ENCODE data around the gene LRRC4. TPM values are rescaled to one million over a fixed set of nuclear protein-coding genes. Genes with fewer than 3 reads are reported as not detected.

LRRC4 gene
- polyA plus RNA-seq, 1 of the 3 experiments (the other 2 are of a cell fraction), result 0.44 TPM

DNA sequence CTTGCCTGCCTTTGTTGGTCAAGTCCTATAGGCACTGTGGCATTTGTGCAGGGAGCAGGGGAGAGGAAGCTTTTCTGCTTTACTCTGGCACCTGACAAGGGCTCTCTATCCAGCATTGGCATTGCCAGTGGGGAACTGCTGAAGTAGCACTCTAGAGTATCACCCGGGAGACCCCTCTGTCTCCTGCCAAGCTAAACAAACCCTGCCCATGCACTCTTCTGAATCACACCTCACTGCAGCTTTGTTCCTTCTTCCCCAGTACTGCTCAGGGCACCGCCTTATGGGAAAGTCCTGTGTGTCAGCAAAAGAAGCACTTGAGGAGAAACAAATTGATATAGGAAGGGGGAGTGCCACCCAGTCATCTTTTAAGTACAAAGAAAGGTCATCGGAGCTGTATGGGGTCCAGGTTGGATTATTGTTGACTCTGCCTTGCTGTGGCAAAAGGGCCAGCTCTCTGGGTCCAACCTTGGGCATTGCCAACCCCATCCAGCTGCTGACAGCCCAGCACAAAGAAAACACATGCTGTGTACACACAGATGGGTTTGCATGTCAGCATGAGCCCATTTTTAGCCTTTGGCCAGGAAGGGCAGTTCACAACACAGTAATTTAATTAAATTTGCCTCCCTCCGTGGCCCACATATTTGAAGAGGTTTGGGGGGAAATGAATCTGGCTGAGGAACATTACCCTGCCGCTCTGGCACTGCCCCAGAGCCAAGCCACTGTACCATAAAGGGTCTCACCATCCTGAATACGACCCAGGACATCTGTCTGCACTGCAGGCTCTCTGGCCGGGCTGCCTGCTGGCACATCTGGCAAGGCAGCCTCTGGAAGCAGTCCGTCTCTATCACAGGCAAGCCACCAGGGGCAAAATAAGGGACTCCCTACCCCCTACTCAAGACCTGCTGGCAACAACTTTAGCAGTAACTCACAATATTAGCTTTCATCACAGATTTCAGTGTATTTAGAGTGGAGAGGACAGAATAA lies 13.1 kb downstream of the LRRC4 start:
- TF ChIP-seq TEAD4 (IDR thresholded peaks at IDR 0.05; ENCODE audit: borderline replicate concordance, insufficient read depth) (no peak), RAD21 (IDR thresholded peaks at IDR 0.05; ENCODE audit: low read length) (peak; percentile 15), SMC3 (IDR thresholded peaks at IDR 0.05; ENCODE audit: low read depth, low read length) (peak; percentile 0; the same call in 1 of the 2 replicates), POLR2AphosphoS5 (IDR thresholded peaks at IDR 0.05; ENCODE audit: low read depth, low read length) (no peak), RCOR1 (IDR thresholded peaks at IDR 0.05; ENCODE audit: low read length) (peak; percentile 16; the same call in 1 of the 2 replicates), EP300 (IDR thresholded peaks at IDR 0.05; ENCODE audit: borderline replicate concordance in 1 of 2, low read depth in 1 of 2, low read length in 1 of 2) (no peak; a peak in 1 of 4 replicates), SIN3A (IDR thresholded peaks at IDR 0.05; ENCODE audit: borderline replicate concordance, low read depth, low read length) (no peak), MXI1 (IDR thresholded peaks at IDR 0.05; ENCODE audit: low read depth, low read length) (peak; percentile 63; the same call in 1 of the 2 replicates)
- H4K20me1 ChIP-seq (ENCODE audit: insufficient read depth), result peaks cover 45% of the 10 kb centered on the region
- H2AFZ ChIP-seq (ENCODE audit: low read depth), result no peak overlapping the region
- CTCF ChIA-PET, result interaction anchor here (0.6 to 7.6 kb wide), 17 partner anchors 9 to 720 kb away, joined by 3 to 63 read pairs (median 4); partner anchors contain the start of gene LRRC4
- H3K27me3 ChIP-seq (ENCODE audit: insufficient read depth), result no peaks in the 10 kb centered on the region
- POLR2A ChIA-PET, result interaction anchor here (1.5 kb wide), 1 partner anchor 149 kb away, joined by 3 read pairs; no protein-coding TSS in a partner anchor
- H3K9me2 ChIP-seq, result no peaks in the 10 kb centered on the region
- no peak overlapping the region for H3K4me3 ChIP-seq (ENCODE audit: low read depth in 2 of 2, low read length in 1 of 2)
- H3K4me2 ChIP-seq, result no peak overlapping the region
- no peaks in the 10 kb centered on the region for H3K9me3 ChIP-seq
- peak overlapping the region in 1 of 2 experiments; percentile 40; a peak in 1 of 4 replicates for H3K27ac ChIP-seq (ENCODE audit: low read depth in 2 of 2, low read length in 1 of 2)
- peak; percentile 70 for DNase-seq
- 69% methylated on average over 8 of the region's 8 CpGs for WGBS (ENCODE audit: low lambda C conversion rate)
- peaks cover 30% of the 10 kb centered on the region for H3F3A ChIP-seq (replicated peaks; ENCODE audit: insufficient read depth)
- peaks cover 5% of the 10 kb centered on the region; the same call in 1 of the 2 replicates for H3K79me2 ChIP-seq (ENCODE audit: insufficient read depth)
- H3K9ac ChIP-seq, result no peak overlapping the region
- H3K4me1 ChIP-seq (ENCODE audit: control insufficient read depth in 1 of 2, insufficient read depth in 2 of 2, low read depth in 1 of 2, low read length in 1 of 2), result peaks cover 31 to 49% of the 10 kb centered on the region in 2 experiments
- peaks cover 16 to 23% of the 10 kb centered on the region in 2 experiments for H3K36me3 ChIP-seq (replicated peaks in 1 of 2; ENCODE audit: control insufficient read depth in 1 of 2, insufficient read depth in 2 of 2, low read length in 1 of 2)

DNA sequence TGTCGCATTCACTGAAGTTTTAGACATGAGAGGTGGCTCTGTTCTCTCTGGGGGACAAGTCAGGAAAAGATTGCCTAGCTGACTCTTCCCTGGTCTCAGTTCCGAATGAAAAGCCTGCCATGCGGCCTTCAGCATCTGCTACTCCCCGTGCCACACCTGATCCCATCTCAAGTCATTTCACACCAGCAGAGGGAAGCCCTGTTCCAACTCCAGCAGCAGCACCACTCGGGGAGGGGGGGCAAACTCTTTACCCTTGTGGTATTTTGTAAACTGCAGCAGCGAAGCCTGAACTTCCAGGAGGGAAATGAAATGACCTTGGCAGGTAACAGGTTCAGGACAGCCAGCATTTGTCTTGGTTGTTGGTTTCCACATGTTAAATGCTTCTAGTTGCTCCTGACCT lies 13.8 kb downstream of the LRRC4 start:
- no peak overlapping the region for H3K4me3 ChIP-seq (ENCODE audit: low read depth in 2 of 2, low read length in 1 of 2)
- H3K27ac ChIP-seq (ENCODE audit: low read depth in 2 of 2, low read length in 1 of 2), result no peak overlapping the region
- DNase-seq, result no peak
- no peak overlapping the region for H3K9ac ChIP-seq
- H3K4me2 ChIP-seq, result no peak overlapping the region
- POLR2A ChIA-PET, result interaction anchor here (1.5 kb wide), 1 partner anchor 149 kb away, joined by 3 read pairs; no protein-coding TSS in a partner anchor
- no peak overlapping the region for H2AFZ ChIP-seq (ENCODE audit: low read depth)
- H3K4me1 ChIP-seq (ENCODE audit: control insufficient read depth in 1 of 2, insufficient read depth in 2 of 2, low read depth in 1 of 2, low read length in 1 of 2), result peaks cover 24 to 42% of the 10 kb centered on the region in 2 experiments; a peak in 3 of 4 replicates
- no peaks in the 10 kb centered on the region for H3K9me2 ChIP-seq
- TF ChIP-seq SMC3 (IDR thresholded peaks at IDR 0.05; ENCODE audit: low read depth, low read length) (peak; percentile 2; the same call in 1 of the 2 replicates), EZH2phosphoT487 (IDR thresholded peaks at IDR 0.05; ENCODE audit: borderline replicate concordance, low read depth) (no peak), RAD21 (IDR thresholded peaks at IDR 0.05; ENCODE audit: low read length) (peak; percentile 36)
- peaks cover 23% of the 10 kb centered on the region for H3F3A ChIP-seq (replicated peaks; ENCODE audit: insufficient read depth)
- H3K9me3 ChIP-seq, result no peaks in the 10 kb centered on the region
- H4K20me1 ChIP-seq (ENCODE audit: insufficient read depth), result peaks cover 38% of the 10 kb centered on the region
- peaks cover 16 to 27% of the 10 kb centered on the region in 2 experiments for H3K36me3 ChIP-seq (replicated peaks in 1 of 2; ENCODE audit: control insufficient read depth in 1 of 2, insufficient read depth in 2 of 2, low read length in 1 of 2)
- no peaks in the 10 kb centered on the region for H3K27me3 ChIP-seq (ENCODE audit: insufficient read depth)
- CTCF ChIA-PET, result interaction anchor here (0.6 to 7.6 kb wide), 9 partner anchors 12 to 721 kb away, joined by 3 to 63 read pairs (median 5); partner anchors contain the start of gene LRRC4
- peaks cover 6% of the 10 kb centered on the region; the same call in 1 of the 2 replicates for H3K79me2 ChIP-seq (ENCODE audit: insufficient read depth)
- WGBS (ENCODE audit: low lambda C conversion rate), result 90% methylated on average over 6 of the region's 6 CpGs
